B cell (primary cell): ENCODE data around the gene FSHR. TPM values are rescaled to one million over a fixed set of nuclear protein-coding genes. Genes with fewer than 3 reads are reported as not detected.

Experiments
- ATAC-seq: fragments of 200-7000 bp; cut with Tn5 transposase; one replicate; pipeline ENCODE4 v1.10.0; 2021; ENCODE audit warnings: low read depth, mild to moderate bottlenecking, moderate number of reproducible peaks, moderate library complexity
- CTCF ChIA-PET: fragments of 350-600 bp; sonication (Branson Sonifier 250); formaldehyde crosslinking; loops from one replicate; lab custom pipeline; 2021; ENCODE audit warnings: antibody characterized with exemption, inconsistent platforms; lab: Charles Lee
- POLR2A ChIA-PET: fragments of 350-600 bp; sonication (Branson Sonifier 250); formaldehyde crosslinking; loops from one replicate; lab custom pipeline; 2021; ENCODE audit warnings: antibody characterized with exemption; lab: Charles Lee
- DNase-seq: peaks from one replicate; pipeline ENCODE4 v3.0.0; 2013
- H2AFZ ChIP-seq: 2 replicates; pipeline ENCODE4 v1.6.1; 2012; ENCODE audit warnings: mild to moderate bottlenecking, low read depth, low read length; ENCODE audit not compliant: insufficient read depth, poor library complexity, severe bottlenecking
- H3K27ac ChIP-seq, 2 donors: 1 replicate in 1 of 2; 2 replicates in 1 of 2; pipeline ENCODE4 v1.5.1; 2012 to 2013; ENCODE audit warnings: low read length in 2 of 2, mild to moderate bottlenecking in 2 of 2, moderate library complexity in 1 of 2
- H3K27me3 ChIP-seq, 4 experiments: fragments of 200-600 bp in 1 of 4; sonication (generic) in 1 of 4; replicated peaks in 1 of 4; 1 replicate in 2 of 4; 2 replicates in 2 of 4; pipeline versions ENCODE4 v1.6.1 to v1.7.0; 2013 to 2016; ENCODE audit warnings: low read length in 3 of 4, mild to moderate bottlenecking in 2 of 4, mixed read lengths in 1 of 4, moderate library complexity in 1 of 4; ENCODE audit not compliant: insufficient read depth in 4 of 4, control insufficient read depth in 3 of 4; ENCODE audit errors: control extremely low read depth in 1 of 4
- H3K36me3 ChIP-seq, 2 experiments: replicated peaks in 1 of 2; 1 replicate in 1 of 2; 2 replicates in 1 of 2; pipeline versions ENCODE4 v1.6.1 to v1.7.1; 2013; ENCODE audit warnings: low read length in 1 of 2; ENCODE audit not compliant: insufficient read depth in 2 of 2, control insufficient read depth in 1 of 2; ENCODE audit errors: control extremely low read depth in 1 of 2, extremely low read depth in 1 of 2
- H3K4me1 ChIP-seq, 2 donors: fragments of 200-600 bp in 1 of 2; sonication (generic) in 1 of 2; 1 replicate in 1 of 2; 2 replicates in 1 of 2; pipeline versions ENCODE4 v1.5.1 to v1.6.1; 2013 to 2017; ENCODE audit warnings: low read length in 2 of 2; ENCODE audit not compliant: control insufficient read depth in 2 of 2, insufficient read depth in 2 of 2
- H3K4me2 ChIP-seq: replicated peaks from 2 replicates; pipeline ENCODE3; 2012; ENCODE audit warnings: mild to moderate bottlenecking, low read depth, low read length; ENCODE audit not compliant: poor library complexity, severe bottlenecking
- H3K4me3 ChIP-seq, 5 experiments: fragments of 200-600 bp in 1 of 5; sonication (generic) in 1 of 5; 1 replicate in 3 of 5; 2 replicates in 2 of 5; pipeline versions ENCODE4 v1.5.1 to v1.7.0; 2011 to 2016; ENCODE audit warnings: low read length in 4 of 5, mild to moderate bottlenecking in 4 of 5, low read depth in 2 of 5, control low read depth in 1 of 5, moderate library complexity in 1 of 5; ENCODE audit not compliant: insufficient read depth in 1 of 5; ENCODE audit errors: control extremely low read depth in 1 of 5, extremely low read depth in 1 of 5
- H3K79me2 ChIP-seq: fragments of 200-600 bp; sonication (generic); one replicate; pipeline ENCODE4 v1.6.0; 2016; ENCODE audit warnings: low read length; ENCODE audit not compliant: control insufficient read depth, insufficient read depth
- H3K9ac ChIP-seq: fragments of 200-600 bp; sonication (generic); 2 replicates; pipeline ENCODE4 v1.6.1; 2017; ENCODE audit warnings: mild to moderate bottlenecking, low read length, moderate library complexity
- H3K9me3 ChIP-seq, 3 donors: one replicate each; pipeline versions ENCODE4 v1.6.1 to v1.7.1; 2013; ENCODE audit warnings: low read length in 2 of 3; ENCODE audit not compliant: control insufficient read depth in 2 of 3, insufficient read depth in 1 of 3; ENCODE audit errors: control extremely low read depth in 1 of 3
- H4K20me1 ChIP-seq: 2 replicates; pipeline ENCODE4 v1.6.0; 2012; ENCODE audit warnings: mild to moderate bottlenecking, low read length; ENCODE audit not compliant: insufficient read depth, control insufficient read depth, poor library complexity, severe bottlenecking
- H3K27ac Mint-ChIP-seq: one replicate; pipeline ENCODE4 v1.8.0; 2021; ENCODE audit warnings: mixed read lengths
- H3K27me3 Mint-ChIP-seq: one replicate; pipeline ENCODE4 v1.8.0; 2021; ENCODE audit warnings: mixed read lengths
- H3K4me1 Mint-ChIP-seq: one replicate; pipeline ENCODE4 v1.8.0; 2021; ENCODE audit warnings: mixed read lengths
- H3K4me3 Mint-ChIP-seq: one replicate; pipeline ENCODE4 v1.8.0; 2021; ENCODE audit warnings: mixed read lengths
- H3K9me3 Mint-ChIP-seq: one replicate; pipeline ENCODE4 v1.8.0; 2022; ENCODE audit warnings: mixed read lengths; ENCODE audit not compliant: insufficient read depth
- CTCF ChIP-seq: fragments of 200-600 bp; IDR thresholded peaks from one replicate; pipeline ENCODE4 v1.8.0; 2022; ENCODE audit warnings: antibody characterized with exemption, mild to moderate bottlenecking
- EZH2 ChIP-seq: IDR thresholded peaks from 2 replicates; pipeline ENCODE4 v1.6.1; 2012; ENCODE audit warnings: borderline replicate concordance, low read depth, mild to moderate bottlenecking, moderate library complexity, low read length; ENCODE audit not compliant: insufficient read depth, poor library complexity, severe bottlenecking
- WGBS: methylation state at CpG from one replicate; pipeline ENCODE4 v1.1.5; 2013; ENCODE audit warnings: missing lambda C conversion rate; ENCODE audit not compliant: insufficient coverage; 5-methylcytosine and 5-hydroxymethylcytosine counted together
- intact Hi-C: fragments of 100-400 bp; cut with micrococcal nuclease; formaldehyde crosslinking; loops from one replicate; pipeline ENCODE4 v1.10.0; 2022
- polyA plus RNA-seq: library from polyadenylated mRNA; depleted of rRNA; stranded (reverse); fragments of >200 nt; gene quantifications from 2 replicates; pipeline ENCODE4 v1.2.3, GENCODE V29; 2012
- total RNA-seq, 2 donors: library from RNA; stranded (reverse); fragments of 120-200 nt in 1 of 2; gene quantifications; 1 replicate in 1 of 2; 2 replicates in 1 of 2; pipeline versions ENCODE4 v1.2.3 to v1.2.4, GENCODE V29; 2013 to 2022

Gene FSHR
- total and polyA plus RNA-seq, 2 donors (not counting 1 experiment from before 2014, with no cell fraction given) = not detected

- H4K20me1 ChIP-seq = no peaks in the 10 kb centered on the region
- no peaks in the 10 kb centered on the region for H3K36me3 ChIP-seq
- H3K27me3 ChIP-seq = no peaks in the 10 kb centered on the region
- no peak overlapping the region for H3K4me2 ChIP-seq
- H3K4me1 ChIP-seq = no peaks in the 10 kb centered on the region
- ChIA-PET CTCF (no interaction called here), POLR2A (no interaction called here)
- H3K9me3 ChIP-seq = no peaks in the 10 kb centered on the region
- no peak overlapping the region for H3K9ac ChIP-seq
- Mint-ChIP-seq H3K4me1 (no peaks in the 10 kb centered on the region), H3K27ac (no peak overlapping the region), H3K4me3 (no peak overlapping the region), H3K27me3 (no peaks in the 10 kb centered on the region), H3K9me3 (peaks cover 6% of the 10 kb centered on the region)
- no CpG with 5 or more reads among the region's 1 CpG for WGBS
- H3K27ac ChIP-seq = no peak overlapping the region
- no peak overlapping the region for H2AFZ ChIP-seq
- DNase-seq = no peak
- H3K4me3 ChIP-seq = no peak overlapping the region
- ATAC-seq = no peak
- intact Hi-C loops = no loop called here
- TF ChIP-seq EZH2 (no peak), CTCF (no peak)
- no peaks in the 10 kb centered on the region for H3K79me2 ChIP-seq
Observed at GRCh38 chr2:49164729-49165128, 10.4 kb upstream of the FSHR start.

- H3K9me3 ChIP-seq = peaks cover 0 to 3% (median 0%) of the 10 kb centered on the region in 3 donors
- ATAC-seq (no peak), DNase-seq (no peak)
- H3K4me1 Mint-ChIP-seq = no peaks in the 10 kb centered on the region
- ChIA-PET POLR2A (no interaction called here), CTCF (no interaction called here)
- H2AFZ ChIP-seq = no peak overlapping the region
- no peaks in the 10 kb centered on the region for H3K27me3 ChIP-seq
- no peaks in the 10 kb centered on the region for H3K4me1 ChIP-seq
- no peaks in the 10 kb centered on the region for H3K27me3 Mint-ChIP-seq
- no peaks in the 10 kb centered on the region for H3K36me3 ChIP-seq
- no peaks in the 10 kb centered on the region for H3K79me2 ChIP-seq
- no peak overlapping the region for H3K4me3 ChIP-seq
- H3K4me3 Mint-ChIP-seq = no peak overlapping the region
- no peak overlapping the region for H3K27ac Mint-ChIP-seq
- no peak overlapping the region for H3K4me2 ChIP-seq
- peaks cover 2% of the 10 kb centered on the region for H3K9me3 Mint-ChIP-seq
- no peak overlapping the region for H3K9ac ChIP-seq
- 100% methylated on average over 1 of the region's 1 CpG for WGBS
- TF ChIP-seq EZH2 (no peak), CTCF (no peak)
- intact Hi-C loops = no loop called here
- no peaks in the 10 kb centered on the region for H4K20me1 ChIP-seq
- no peak overlapping the region for H3K27ac ChIP-seq
Observed at GRCh38 chr2:49162151-49162550, 7.8 kb upstream of the FSHR start.
